Activated naive CD4-positive, alpha-beta T cell treated with Interleukin-2 at 50 U/mL for 16 hours (primary cell): ENCODE results near the gene XPOT.

Experiments used
- DNase-seq: peaks from one replicate; pipeline ENCODE4 v3.0.0-alpha.2; 2020

Gene XPOT

GRCh38 chr12:64419696-64420095, 15.5 kb downstream of the XPOT start:
- no peak for DNase-seq

- DNase-seq: no peak
Observed at GRCh38 chr12:64427988-64428387, 23.8 kb downstream of the XPOT start.

GRCh38 chr12:64428956-64429355, 24.8 kb downstream of the XPOT start:
- no peak for DNase-seq

GRCh38 chr12:64430886-64431285, 26.7 kb downstream of the XPOT start:
- DNase-seq: no peak

- DNase-seq: no peak
Observed at GRCh38 chr12:64431791-64432190, 27.6 kb downstream of the XPOT start.

- no peak for DNase-seq
Observed at GRCh38 chr12:64433915-64434314, 29.7 kb downstream of the XPOT start.

- no peak for DNase-seq
Observed at GRCh38 chr12:64440100-64440499, 35.9 kb downstream of the XPOT start.

GRCh38 chr12:64445490-64445889, 41.3 kb downstream of the XPOT start:
- no peak for DNase-seq

- DNase-seq: no peak
Observed at GRCh38 chr12:64446295-64446694, 42.1 kb downstream of the XPOT start.

- no peak for DNase-seq
Observed at GRCh38 chr12:64450057-64450640, 46.0 kb downstream of the XPOT start.

GRCh38 chr12:64450711-64451486, 46.7 kb downstream of the XPOT start:
- no peak for DNase-seq

- DNase-seq: peak; percentile 69
Observed at GRCh38 chr12:64451687-64452558, 47.7 kb downstream of the XPOT start, which contains the start of gene TBK1. Gene TBK1 (plus strand): TSS chr12:64452120. CDS start chr12:64455871, 3,751 bp downstream.

GRCh38 chr12:64452559-64453329, 48.6 kb downstream of the XPOT start:
- no peak for DNase-seq

- no peak for DNase-seq
Observed at GRCh38 chr12:64455506-64455905, 51.3 kb downstream of the XPOT start.

GRCh38 chr12:64456119-64456518, 51.9 kb downstream of the XPOT start:
- no peak for DNase-seq

GRCh38 chr12:64457032-64457431, 52.8 kb downstream of the XPOT start:
- peak; percentile 48 for DNase-seq

GRCh38 chr12:64457466-64457865, 53.3 kb downstream of the XPOT start:
- DNase-seq: no peak

GRCh38 chr12:64457923-64458322, 53.7 kb downstream of the XPOT start:
- DNase-seq: no peak

GRCh38 chr12:64459394-64459891, 55.3 kb downstream of the XPOT start:
- no peak for DNase-seq

GRCh38 chr12:64461634-64462414, 57.6 kb downstream of the XPOT start:
- no peak for DNase-seq

- no peak for DNase-seq
Observed at GRCh38 chr12:64466178-64466577, 62.0 kb downstream of the XPOT start.

GRCh38 chr12:64468966-64469365, 64.8 kb downstream of the XPOT start:
- no peak for DNase-seq
